HCT116 (cell line): ENCODE results near the gene LRRC71. TPM values are rescaled to one million over a fixed set of nuclear protein-coding genes. Genes with fewer than 3 reads are reported as not detected.

Experiments
- ATAC-seq: fragments of 200-7000 bp; cut with Tn5 transposase; 2 replicates; pipeline ENCODE4 v1.9.1; 2020; ENCODE audit warnings: mild to moderate bottlenecking, moderate library complexity
- BruUV-seq: library from RNA; stranded (reverse); fragments of 400-500 nt; replicated peaks from 2 replicates; lab custom pipeline; 2021; lab: Mats Ljungman, UMichigan
- CTCF ChIA-PET: fragments of 300-600 bp; sonication (Branson Sonifier 250); formaldehyde crosslinking; loops from one replicate; lab custom pipeline; 2021; ENCODE audit warnings: antibody characterized with exemption; lab: Charles Lee
- POLR2A ChIA-PET: fragments of 300-600, 350-600 bp; sonication (Branson Sonifier 250); formaldehyde crosslinking; loops from one replicate; lab custom pipeline; 2021; ENCODE audit warnings: antibody characterized with exemption; lab: Charles Lee
- RAD21 ChIA-PET, 2 experiments: fragments of 300-600 bp; sonication (Branson Sonifier 250); formaldehyde crosslinking; loops; one replicate each; lab custom pipeline; 2023; ENCODE audit warnings: low total read pairs in 2 of 2; ENCODE audit not compliant: uncharacterized antibody in 2 of 2, unreplicated experiment in 2 of 2, low non-redundant PET in 1 of 2; lab: Charles Lee
- DNase-seq: peaks from one replicate; pipeline ENCODE4 v3.0.0-alpha.2; 2010; ENCODE audit warnings: low read depth, low spot score
- H2AFZ ChIP-seq: fragments of 200-600 bp; shearing (Covaris generic), sonication (generic); 2 replicates; pipeline ENCODE4 v1.6.1; 2017; ENCODE audit warnings: low read depth, mixed run types, mixed read lengths, antibody characterized with exemption, low read length; ENCODE audit not compliant: poor library complexity, severe bottlenecking
- H3K27ac ChIP-seq: 2 replicates; pipeline ENCODE4 v1.5.1; 2012; ENCODE audit warnings: low read depth, low read length
- H3K27me3 ChIP-seq: fragments of 200-600 bp; sonication (generic); 2 replicates; pipeline ENCODE4 v1.6.1; 2016; ENCODE audit warnings: mixed run types, low read length, mixed read lengths; ENCODE audit not compliant: insufficient read depth
- H3K36me3 ChIP-seq, 2 experiments: fragments of 200-500 bp in 1 of 2; fragments of 200-600 bp in 1 of 2; sonication (Bioruptor generic) in 1 of 2; sonication (generic) in 1 of 2; 2 replicates each; pipeline versions ENCODE4 v1.5.1 to v1.6.1; 2014 to 2016; ENCODE audit warnings: low read length in 2 of 2, inconsistent platforms in 1 of 2, mixed read lengths in 1 of 2, mixed run types in 1 of 2; ENCODE audit not compliant: insufficient read depth in 2 of 2, control insufficient read depth in 1 of 2
- H3K4me1 ChIP-seq, 2 experiments: fragments of 200-600 bp in 1 of 2; sonication (generic) in 1 of 2; 2 replicates each; pipeline versions ENCODE4 v1.5.1 to v1.6.1; 2012 to 2017; ENCODE audit warnings: low read length in 2 of 2, inconsistent platforms in 1 of 2, mild to moderate bottlenecking in 1 of 2, mixed read lengths in 1 of 2, mixed run types in 1 of 2, moderate library complexity in 1 of 2; ENCODE audit not compliant: insufficient read depth in 2 of 2, control insufficient read depth in 1 of 2
- H3K4me2 ChIP-seq: fragments of 200-600 bp; sonication (generic); 2 replicates; pipeline ENCODE4 v1.6.1; 2017; ENCODE audit warnings: mixed run types, low read length, mixed read lengths
- H3K4me3 ChIP-seq, 2 experiments: fragments of 200-600 bp in 1 of 2; sonication (generic) in 1 of 2; replicated peaks in 1 of 2; 2 replicates each; pipeline ENCODE4 v1.5.1; 2011 to 2016; ENCODE audit warnings: low read length in 2 of 2, control low read depth in 1 of 2, low read depth in 1 of 2, mild to moderate bottlenecking in 1 of 2, mixed read lengths in 1 of 2, mixed run types in 1 of 2
- H3K79me2 ChIP-seq: fragments of 200-600 bp; sonication (generic); 2 replicates; pipeline ENCODE4 v1.6.1; 2017; ENCODE audit warnings: mild to moderate bottlenecking, mixed run types, low read length, moderate library complexity, mixed read lengths; ENCODE audit not compliant: insufficient read depth
- H3K9ac ChIP-seq: fragments of 200-600 bp; sonication (generic); 2 replicates; pipeline ENCODE4 v1.6.1; 2016; ENCODE audit warnings: low read length, mixed read lengths
- H3K9me2 ChIP-seq: fragments of 200-600 bp; sonication (generic), shearing (Covaris generic); 2 replicates; pipeline ENCODE4 v1.6.1; 2017; ENCODE audit warnings: mixed run types, mild to moderate bottlenecking, moderate library complexity; ENCODE audit not compliant: insufficient read depth
- H3K9me3 ChIP-seq, 2 experiments: fragments of 200-500 bp in 1 of 2; fragments of 200-600 bp in 1 of 2; sonication (Bioruptor generic) in 1 of 2; sonication (generic) in 1 of 2; 2 replicates each; pipeline ENCODE4 v1.6.1; 2014 to 2017; ENCODE audit warnings: low read length in 2 of 2, mixed read lengths in 2 of 2, inconsistent platforms in 1 of 2, low read depth in 1 of 2, mild to moderate bottlenecking in 1 of 2, mixed run types in 1 of 2, moderate library complexity in 1 of 2; ENCODE audit not compliant: control insufficient read depth in 1 of 2, insufficient read depth in 1 of 2
- H4K20me1 ChIP-seq: fragments of 200-600 bp; sonication (generic), shearing (Covaris generic); 2 replicates; pipeline ENCODE4 v1.6.1; 2017; ENCODE audit warnings: mixed run types, mild to moderate bottlenecking, moderate library complexity; ENCODE audit not compliant: insufficient read depth
- CBX3 ChIP-seq: IDR thresholded peaks from 2 replicates; pipeline ENCODE4 v1.6.1; 2012; ENCODE audit warnings: low read depth
- CEBPB ChIP-seq: IDR thresholded peaks from 2 replicates; pipeline ENCODE4 v1.6.1; 2012; ENCODE audit warnings: low read depth
- EGR1 ChIP-seq: IDR thresholded peaks from 2 replicates; pipeline ENCODE4 v1.6.1; 2012; ENCODE audit warnings: low read depth
- EZH2 ChIP-seq: fragments of 200-600 bp; sonication (generic); IDR thresholded peaks from 2 replicates; pipeline ENCODE4 v1.6.1; 2017; ENCODE audit warnings: antibody characterized with exemption, mixed run types
- FOSL1 ChIP-seq: IDR thresholded peaks from 2 replicates; pipeline ENCODE4 v1.6.1; 2012; ENCODE audit warnings: low read depth
- JUND ChIP-seq: IDR thresholded peaks from 2 replicates; pipeline ENCODE4 v1.6.1; 2012
- POLR2A ChIP-seq: IDR thresholded peaks from 2 replicates; pipeline ENCODE4 v1.7.0; 2011; ENCODE audit warnings: borderline replicate concordance; ENCODE audit not compliant: insufficient read depth, insufficient read length; ENCODE audit errors: extremely low read depth
- POLR2AphosphoS5 ChIP-seq: IDR thresholded peaks from 2 replicates; pipeline ENCODE4 v1.6.1; 2011; ENCODE audit warnings: mild to moderate bottlenecking, low read depth, low read length, moderate library complexity
- RAD21 ChIP-seq: IDR thresholded peaks from 2 replicates; pipeline ENCODE4 v1.6.1; 2012; ENCODE audit warnings: low read depth, mild to moderate bottlenecking
- SIN3A ChIP-seq: IDR thresholded peaks from 2 replicates; pipeline ENCODE4 v1.6.1; 2012; ENCODE audit warnings: low read depth
- SRF ChIP-seq: IDR thresholded peaks from 2 replicates; pipeline ENCODE4 v1.6.1; 2012; ENCODE audit warnings: low read depth
- YY1 ChIP-seq: IDR thresholded peaks from 2 replicates; pipeline ENCODE4 v1.6.1; 2011; ENCODE audit warnings: low read length, low read depth, moderate library complexity, mild to moderate bottlenecking; ENCODE audit not compliant: insufficient replicate concordance; ENCODE audit errors: extremely low read depth
- ZFX ChIP-seq: fragments of 450-650 bp; IDR thresholded peaks from 2 replicates; pipeline ENCODE4 v1.6.1; 2017
- ZNF274 ChIP-seq: fragments of 200-500 bp; sonication (Bioruptor generic); IDR thresholded peaks from 2 replicates; pipeline ENCODE4 v1.6.1; 2014; ENCODE audit warnings: mild to moderate bottlenecking, low read depth, low read length, inconsistent platforms
- intact Hi-C: fragments of 100-400 bp; cut with micrococcal nuclease; formaldehyde crosslinking; loops from 2 replicates; pipeline ENCODE4 v1.10.0; 2022
- total RNA-seq: library from RNA; stranded (reverse); gene quantifications from one replicate; pipeline ENCODE4 v1.2.1, GENCODE V29; 2021; ENCODE audit not compliant: unreplicated experiment
- TF ChIP-seq, protein P1 (sequence below): IDR thresholded peaks from 2 replicates; pipeline ENCODE4 v1.6.1; 2012
- TF ChIP-seq, protein P2 (sequence below), 3 experiments: fragments of 200-600 bp in 1 of 3; sonication (generic) in 1 of 3; IDR thresholded peaks in 2 of 3; conservative IDR thresholded peaks in 1 of 3; 2 replicates each; pipeline ENCODE4 v1.5.1; 2012 to 2017; ENCODE audit warnings: low read depth in 2 of 3, low read length in 2 of 3, antibody characterized with exemption in 1 of 3, borderline replicate concordance in 1 of 3, control low read depth in 1 of 3, mild to moderate bottlenecking in 1 of 3, mixed read lengths in 1 of 3, mixed run types in 1 of 3, moderate library complexity in 1 of 3; ENCODE audit not compliant: insufficient read depth in 1 of 3
- TF ChIP-seq, protein P3 (sequence below): IDR thresholded peaks from 2 replicates; pipeline ENCODE4 v1.6.1; 2012; ENCODE audit warnings: low read depth
- TF ChIP-seq, protein P4 (sequence below): IDR thresholded peaks from 2 replicates; pipeline ENCODE4 v1.6.1; 2011; ENCODE audit warnings: mild to moderate bottlenecking, low read length, moderate library complexity; ENCODE audit not compliant: insufficient replicate concordance; ENCODE audit errors: extremely low read depth
- TF ChIP-seq, protein P5 (sequence below): IDR thresholded peaks from 2 replicates; pipeline ENCODE4 v1.6.1; 2012

Gene LRRC71
- total RNA-seq, 1 experiment from 2014 or later: not detected

DNA sequence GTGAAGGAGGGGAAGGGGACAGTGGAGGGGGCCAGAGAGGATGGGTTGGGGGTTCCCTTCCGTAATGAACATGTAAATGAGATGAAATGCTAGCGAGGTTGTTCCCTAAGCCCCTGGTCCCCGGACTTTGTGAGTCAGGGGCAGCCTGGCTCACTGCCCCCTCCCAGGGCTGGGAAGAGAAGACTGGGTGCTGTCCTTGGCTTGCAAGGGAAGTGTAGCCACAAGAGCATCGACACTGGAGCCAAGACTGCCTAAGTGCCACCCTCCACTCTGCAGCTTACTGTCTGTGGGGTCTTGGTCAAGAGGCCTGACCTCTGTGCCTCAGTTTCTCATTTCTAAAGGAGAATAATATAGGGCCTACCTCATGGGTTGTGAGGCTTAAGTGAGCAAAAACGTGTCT is 26.4 kb upstream of the LRRC71 start:
- no peak overlapping the region for H2AFZ ChIP-seq
- H3K4me1 ChIP-seq: peaks cover 32 to 74% of the 10 kb centered on the region in 2 experiments
- CTCF ChIA-PET: interaction anchor here (1.0 to 1.9 kb wide), 2 partner anchors 26 to 34 kb away, joined by 4 to 9 read pairs; partner anchors contain the start of gene LRRC71
- RAD21 ChIA-PET: no interaction called here
- BruUV-seq: no TSS peak
- no peak overlapping the region for H3K4me3 ChIP-seq
- no peak for TF ChIP-seq YY1
- TF ChIP-seq JUND: no peak
- no peak for TF ChIP-seq CBX3
- TF ChIP-seq FOSL1: no peak
- TF ChIP-seq ZFX: no peak
- TF ChIP-seq, protein P1, sequence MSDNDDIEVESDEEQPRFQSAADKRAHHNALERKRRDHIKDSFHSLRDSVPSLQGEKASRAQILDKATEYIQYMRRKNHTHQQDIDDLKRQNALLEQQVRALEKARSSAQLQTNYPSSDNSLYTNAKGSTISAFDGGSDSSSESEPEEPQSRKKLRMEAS: no peak
- no peak for TF ChIP-seq EZH2
- TF ChIP-seq CEBPB: no peak
- no peak for TF ChIP-seq POLR2A
- TF ChIP-seq POLR2AphosphoS5: no peak
- TF ChIP-seq, protein P2, sequence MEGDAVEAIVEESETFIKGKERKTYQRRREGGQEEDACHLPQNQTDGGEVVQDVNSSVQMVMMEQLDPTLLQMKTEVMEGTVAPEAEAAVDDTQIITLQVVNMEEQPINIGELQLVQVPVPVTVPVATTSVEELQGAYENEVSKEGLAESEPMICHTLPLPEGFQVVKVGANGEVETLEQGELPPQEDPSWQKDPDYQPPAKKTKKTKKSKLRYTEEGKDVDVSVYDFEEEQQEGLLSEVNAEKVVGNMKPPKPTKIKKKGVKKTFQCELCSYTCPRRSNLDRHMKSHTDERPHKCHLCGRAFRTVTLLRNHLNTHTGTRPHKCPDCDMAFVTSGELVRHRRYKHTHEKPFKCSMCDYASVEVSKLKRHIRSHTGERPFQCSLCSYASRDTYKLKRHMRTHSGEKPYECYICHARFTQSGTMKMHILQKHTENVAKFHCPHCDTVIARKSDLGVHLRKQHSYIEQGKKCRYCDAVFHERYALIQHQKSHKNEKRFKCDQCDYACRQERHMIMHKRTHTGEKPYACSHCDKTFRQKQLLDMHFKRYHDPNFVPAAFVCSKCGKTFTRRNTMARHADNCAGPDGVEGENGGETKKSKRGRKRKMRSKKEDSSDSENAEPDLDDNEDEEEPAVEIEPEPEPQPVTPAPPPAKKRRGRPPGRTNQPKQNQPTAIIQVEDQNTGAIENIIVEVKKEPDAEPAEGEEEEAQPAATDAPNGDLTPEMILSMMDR (IDR thresholded peaks at IDR 0.05 in 2 of 3, conservative IDR thresholded peaks at IDR 0.05 in 1 of 3; ENCODE audit: borderline replicate concordance in 1 of 3, insufficient read depth in 1 of 3, low read depth in 2 of 3, low read length in 2 of 3): no peak
- TF ChIP-seq, protein P3, sequence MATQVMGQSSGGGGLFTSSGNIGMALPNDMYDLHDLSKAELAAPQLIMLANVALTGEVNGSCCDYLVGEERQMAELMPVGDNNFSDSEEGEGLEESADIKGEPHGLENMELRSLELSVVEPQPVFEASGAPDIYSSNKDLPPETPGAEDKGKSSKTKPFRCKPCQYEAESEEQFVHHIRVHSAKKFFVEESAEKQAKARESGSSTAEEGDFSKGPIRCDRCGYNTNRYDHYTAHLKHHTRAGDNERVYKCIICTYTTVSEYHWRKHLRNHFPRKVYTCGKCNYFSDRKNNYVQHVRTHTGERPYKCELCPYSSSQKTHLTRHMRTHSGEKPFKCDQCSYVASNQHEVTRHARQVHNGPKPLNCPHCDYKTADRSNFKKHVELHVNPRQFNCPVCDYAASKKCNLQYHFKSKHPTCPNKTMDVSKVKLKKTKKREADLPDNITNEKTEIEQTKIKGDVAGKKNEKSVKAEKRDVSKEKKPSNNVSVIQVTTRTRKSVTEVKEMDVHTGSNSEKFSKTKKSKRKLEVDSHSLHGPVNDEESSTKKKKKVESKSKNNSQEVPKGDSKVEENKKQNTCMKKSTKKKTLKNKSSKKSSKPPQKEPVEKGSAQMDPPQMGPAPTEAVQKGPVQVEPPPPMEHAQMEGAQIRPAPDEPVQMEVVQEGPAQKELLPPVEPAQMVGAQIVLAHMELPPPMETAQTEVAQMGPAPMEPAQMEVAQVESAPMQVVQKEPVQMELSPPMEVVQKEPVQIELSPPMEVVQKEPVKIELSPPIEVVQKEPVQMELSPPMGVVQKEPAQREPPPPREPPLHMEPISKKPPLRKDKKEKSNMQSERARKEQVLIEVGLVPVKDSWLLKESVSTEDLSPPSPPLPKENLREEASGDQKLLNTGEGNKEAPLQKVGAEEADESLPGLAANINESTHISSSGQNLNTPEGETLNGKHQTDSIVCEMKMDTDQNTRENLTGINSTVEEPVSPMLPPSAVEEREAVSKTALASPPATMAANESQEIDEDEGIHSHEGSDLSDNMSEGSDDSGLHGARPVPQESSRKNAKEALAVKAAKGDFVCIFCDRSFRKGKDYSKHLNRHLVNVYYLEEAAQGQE: no peak
- no peak for TF ChIP-seq ZNF274
- no peak for TF ChIP-seq EGR1
- TF ChIP-seq, protein P4, sequence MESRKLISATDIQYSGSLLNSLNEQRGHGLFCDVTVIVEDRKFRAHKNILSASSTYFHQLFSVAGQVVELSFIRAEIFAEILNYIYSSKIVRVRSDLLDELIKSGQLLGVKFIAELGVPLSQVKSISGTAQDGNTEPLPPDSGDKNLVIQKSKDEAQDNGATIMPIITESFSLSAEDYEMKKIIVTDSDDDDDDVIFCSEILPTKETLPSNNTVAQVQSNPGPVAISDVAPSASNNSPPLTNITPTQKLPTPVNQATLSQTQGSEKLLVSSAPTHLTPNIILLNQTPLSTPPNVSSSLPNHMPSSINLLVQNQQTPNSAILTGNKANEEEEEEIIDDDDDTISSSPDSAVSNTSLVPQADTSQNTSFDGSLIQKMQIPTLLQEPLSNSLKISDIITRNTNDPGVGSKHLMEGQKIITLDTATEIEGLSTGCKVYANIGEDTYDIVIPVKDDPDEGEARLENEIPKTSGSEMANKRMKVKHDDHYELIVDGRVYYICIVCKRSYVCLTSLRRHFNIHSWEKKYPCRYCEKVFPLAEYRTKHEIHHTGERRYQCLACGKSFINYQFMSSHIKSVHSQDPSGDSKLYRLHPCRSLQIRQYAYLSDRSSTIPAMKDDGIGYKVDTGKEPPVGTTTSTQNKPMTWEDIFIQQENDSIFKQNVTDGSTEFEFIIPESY: no peak
- no peak for TF ChIP-seq SRF
- TF ChIP-seq SIN3A: no peak
- TF ChIP-seq, protein P5, sequence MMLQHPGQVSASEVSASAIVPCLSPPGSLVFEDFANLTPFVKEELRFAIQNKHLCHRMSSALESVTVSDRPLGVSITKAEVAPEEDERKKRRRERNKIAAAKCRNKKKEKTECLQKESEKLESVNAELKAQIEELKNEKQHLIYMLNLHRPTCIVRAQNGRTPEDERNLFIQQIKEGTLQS: no peak
- TF ChIP-seq RAD21: no peak
- H3K9me3 ChIP-seq: no peaks in the 10 kb centered on the region
- H4K20me1 ChIP-seq: no peaks in the 10 kb centered on the region
- no peak overlapping the region; the same call in 1 of the 2 replicates for H3K9ac ChIP-seq
- H3K36me3 ChIP-seq: no peaks in the 10 kb centered on the region
- no peaks in the 10 kb centered on the region for H3K27me3 ChIP-seq
- ATAC-seq (no peak), DNase-seq (no peak)
- no peaks in the 10 kb centered on the region for H3K9me2 ChIP-seq
- H3K4me2 ChIP-seq: no peak overlapping the region
- POLR2A ChIA-PET: no interaction called here
- intact Hi-C loops: no loop called here
- H3K27ac ChIP-seq: no peak overlapping the region
- no peaks in the 10 kb centered on the region for H3K79me2 ChIP-seq
